Memory B cell (primary cell): Measurements from ENCODE around the gene SHOC1.
A peak's percentile ranks its signal among the peaks of the same experiment; 100 is the strongest.
"Not testable (repeated sequence)": the region's sequence is repeated elsewhere in the genome, so short reads cannot be mapped to it uniquely, and the experiment has no call there.

Experiments used
- ATAC-seq: fragments of 150-1000 bp; cut with Tn5 transposase; 2 replicates; pipeline ENCODE4 v1.10.0; 2021; ENCODE audit warnings: low read depth, mild to moderate bottlenecking, moderate library complexity
- DNase-seq, 2 donors: peaks; one replicate each; pipeline ENCODE4 v3.0.0; 2022; ENCODE audit warnings: low spot score in 2 of 2
- H3K27ac Mint-ChIP-seq: one replicate; pipeline ENCODE4 v1.8.0; 2022; ENCODE audit warnings: mild to moderate bottlenecking, moderate library complexity, mixed read lengths
- H3K27me3 Mint-ChIP-seq: one replicate; pipeline ENCODE4 v1.8.0; 2022; ENCODE audit warnings: mixed read lengths
- H3K36me3 Mint-ChIP-seq: one replicate; pipeline ENCODE4 v1.8.0; 2022; ENCODE audit warnings: mild to moderate bottlenecking, mixed read lengths
- H3K4me1 Mint-ChIP-seq: one replicate; pipeline ENCODE4 v1.8.0; 2022; ENCODE audit warnings: mixed read lengths
- H3K4me3 Mint-ChIP-seq: one replicate; pipeline ENCODE4 v1.8.0; 2022; ENCODE audit warnings: mild to moderate bottlenecking, moderate library complexity, mixed read lengths
- H3K9me3 Mint-ChIP-seq: one replicate; pipeline ENCODE4 v1.8.0; 2022; ENCODE audit warnings: mixed read lengths

Gene SHOC1

DNA sequence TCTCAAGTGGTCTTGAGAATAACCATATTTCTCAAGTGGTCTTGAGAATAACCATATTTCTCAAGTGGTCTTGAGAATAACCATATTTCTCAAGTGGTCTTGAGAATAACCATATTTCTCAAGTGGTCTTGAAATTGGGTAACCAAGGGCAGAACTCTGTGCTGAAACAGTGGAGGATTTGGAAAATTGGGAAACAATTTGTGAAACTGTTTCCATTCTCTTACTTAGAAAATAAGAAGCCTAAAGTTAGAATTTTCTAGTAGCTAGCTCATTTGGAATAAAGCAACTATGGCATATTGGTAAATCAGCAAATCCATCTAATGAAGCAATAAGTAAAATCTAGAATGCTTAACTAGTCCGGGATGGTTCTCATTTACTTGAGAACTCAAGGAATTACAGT is 2.9 kb downstream of the SHOC1 start:
- not testable (repeated sequence) for H3K4me1 Mint-ChIP-seq, H3K27me3 Mint-ChIP-seq, ATAC-seq, H3K9me3 Mint-ChIP-seq, H3K36me3 Mint-ChIP-seq, DNase-seq, H3K27ac Mint-ChIP-seq, H3K4me3 Mint-ChIP-seq

GRCh38 chr9:111789881-111790280 is 4.9 kb downstream of the SHOC1 start:
- H3K27me3 Mint-ChIP-seq: no peaks in the 10 kb centered on the region

GRCh38 chr9:111783857-111784256 is 10.9 kb downstream of the SHOC1 start:
- H3K4me1 Mint-ChIP-seq: no peaks in the 10 kb centered on the region
- H3K9me3 Mint-ChIP-seq: peaks cover 2% of the 10 kb centered on the region
- H3K27me3 Mint-ChIP-seq: no peaks in the 10 kb centered on the region
- no peak overlapping the region for H3K27ac Mint-ChIP-seq
- no peak overlapping the region for H3K4me3 Mint-ChIP-seq
- H3K36me3 Mint-ChIP-seq: peaks cover 6% of the 10 kb centered on the region
- DNase-seq (no peak), ATAC-seq (no peak)

More at GRCh38 chr9:111789881-111790280, 4.9 kb downstream of the SHOC1 start:
- ATAC-seq (no peak), DNase-seq (no peak)
- H3K4me3 Mint-ChIP-seq: no peak overlapping the region
- peaks cover 2% of the 10 kb centered on the region for H3K9me3 Mint-ChIP-seq
- H3K27ac Mint-ChIP-seq: no peak overlapping the region
- no peaks in the 10 kb centered on the region for H3K4me1 Mint-ChIP-seq
- peaks cover 4% of the 10 kb centered on the region for H3K36me3 Mint-ChIP-seq

DNA sequence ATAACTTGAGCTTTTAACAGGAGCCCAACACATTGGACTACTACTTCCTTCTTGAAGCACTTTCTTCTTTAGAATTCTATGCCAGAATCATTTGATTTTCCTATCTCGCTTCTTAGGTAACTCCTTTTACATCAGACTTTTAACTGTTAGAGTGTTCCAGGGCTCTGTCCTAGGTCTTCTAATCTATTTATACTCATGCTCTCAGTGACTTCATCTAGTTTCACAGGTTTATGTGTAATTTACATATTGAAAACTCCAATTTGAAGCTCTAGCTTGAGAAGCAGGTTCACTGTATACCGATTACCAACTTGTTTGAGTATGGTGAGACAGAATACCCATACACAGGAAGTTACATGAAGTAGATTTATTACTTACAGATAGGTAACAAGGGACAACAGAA is 11.3 kb downstream of the SHOC1 start:
- Mint-ChIP-seq H3K36me3 (peaks cover 6% of the 10 kb centered on the region), H3K4me1 (no peaks in the 10 kb centered on the region), H3K9me3 (peaks cover 2% of the 10 kb centered on the region), H3K27me3 (no peaks in the 10 kb centered on the region), H3K4me3 (no peak overlapping the region), H3K27ac (no peak overlapping the region)
- ATAC-seq (no peak), DNase-seq (no peak)

GRCh38 chr9:111766066-111766465 is 28.7 kb downstream of the SHOC1 start:
- no peak for ATAC-seq
- Mint-ChIP-seq H3K4me1 (no peaks in the 10 kb centered on the region), H3K27ac (no peak overlapping the region), H3K9me3 (peaks cover 8% of the 10 kb centered on the region), H3K4me3 (no peak overlapping the region), H3K27me3 (no peaks in the 10 kb centered on the region), H3K36me3 (peaks cover 12% of the 10 kb centered on the region)
- DNase-seq: no peak

DNA sequence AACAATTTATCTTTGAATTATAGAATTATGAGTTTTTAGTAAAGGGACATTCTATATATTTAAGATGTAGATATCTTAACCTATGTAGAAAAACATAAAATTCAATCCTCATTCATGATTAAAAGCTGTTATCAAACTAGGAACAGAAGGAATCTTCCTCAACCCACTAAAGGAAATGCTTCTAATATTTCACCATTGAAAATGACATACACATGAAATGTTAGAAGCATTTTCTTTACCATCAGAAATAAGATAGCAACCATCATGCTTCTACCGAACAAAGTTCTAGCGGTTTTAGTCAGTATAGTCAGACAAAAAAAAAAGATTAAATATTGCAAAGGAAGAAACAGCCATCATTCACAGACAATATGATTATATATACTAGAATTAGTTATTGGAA is 32.2 kb downstream of the SHOC1 start:
- H3K27me3 Mint-ChIP-seq: no peaks in the 10 kb centered on the region
- H3K36me3 Mint-ChIP-seq: peaks cover 10% of the 10 kb centered on the region
- H3K4me3 Mint-ChIP-seq: no peak overlapping the region
- H3K9me3 Mint-ChIP-seq: peaks cover 8% of the 10 kb centered on the region
- peak overlapping the region; percentile 11 for H3K27ac Mint-ChIP-seq
- H3K4me1 Mint-ChIP-seq: peaks cover 3% of the 10 kb centered on the region
- ATAC-seq (no peak), DNase-seq (no peak)

- Mint-ChIP-seq H3K36me3 (no peaks in the 10 kb centered on the region), H3K9me3 (no peaks in the 10 kb centered on the region), H3K27me3 (no peaks in the 10 kb centered on the region), H3K27ac (no peak overlapping the region), H3K4me3 (no peak overlapping the region), H3K4me1 (peaks cover 3% of the 10 kb centered on the region)
- DNase-seq (peak; percentile 45 to 64), ATAC-seq (peak; percentile 94)
Observed at GRCh38 chr9:111759762-111760639, 34.7 kb downstream of the SHOC1 start.

DNA sequence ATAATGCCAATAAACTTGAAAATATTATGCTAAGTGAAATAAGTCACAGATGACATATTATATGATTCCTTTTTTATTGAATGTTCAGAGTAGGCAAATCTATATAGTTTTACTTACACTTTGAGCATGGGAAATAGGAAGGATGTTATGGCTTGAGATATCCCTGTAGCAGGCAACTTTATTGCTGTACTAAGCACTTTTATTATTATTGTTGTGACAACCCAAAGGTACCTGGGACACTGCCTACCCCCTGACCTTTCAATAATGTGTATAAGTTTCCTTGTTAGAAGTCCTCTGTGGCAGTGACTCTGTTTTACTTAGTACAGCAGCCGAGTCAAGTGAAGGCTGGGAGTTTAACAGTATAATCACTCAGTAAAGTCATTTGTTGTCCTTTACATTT is 39.9 kb downstream of the SHOC1 start:
- Mint-ChIP-seq H3K36me3 (peaks cover 16% of the 10 kb centered on the region), H3K27ac (no peak overlapping the region), H3K4me3 (no peak overlapping the region), H3K4me1 (no peaks in the 10 kb centered on the region), H3K9me3 (peaks cover 11% of the 10 kb centered on the region), H3K27me3 (no peaks in the 10 kb centered on the region)
- ATAC-seq (no peak), DNase-seq (no peak)

- ATAC-seq: no peak
- Mint-ChIP-seq H3K4me3 (no peak overlapping the region), H3K27ac (no peak overlapping the region), H3K36me3 (peaks cover 18% of the 10 kb centered on the region), H3K9me3 (peaks cover 11% of the 10 kb centered on the region), H3K27me3 (no peaks in the 10 kb centered on the region), H3K4me1 (no peaks in the 10 kb centered on the region)
- no peak for DNase-seq
Observed at GRCh38 chr9:111752455-111752854, 42.3 kb downstream of the SHOC1 start.
